SU-DHL-6 (cell line): Measurements from ENCODE around the gene FCHO1.

Experiments used
- H2AFZ ChIP-seq: fragments of 200-600 bp; sonication (generic); 2 replicates; pipeline ENCODE4 v1.6.1; 2014; ENCODE audit warnings: low read depth, mild to moderate bottlenecking, moderate library complexity, mixed read lengths, antibody characterized with exemption, low read length; ENCODE audit not compliant: severe bottlenecking
- H3F3A ChIP-seq: fragments of 200-600 bp; shearing (Covaris generic); 2 replicates; pipeline ENCODE4 v1.6.0; 2016; ENCODE audit warnings: antibody characterized with exemption, mild to moderate bottlenecking; ENCODE audit not compliant: insufficient read depth
- H3K27ac ChIP-seq: fragments of 200-600 bp; sonication (generic); 2 replicates; pipeline ENCODE4 v1.5.1; 2016; ENCODE audit warnings: low read depth, mild to moderate bottlenecking, low read length, moderate library complexity, mixed read lengths
- H3K27me3 ChIP-seq: fragments of 200-600 bp; sonication (generic), shearing (Covaris generic); 2 replicates; pipeline ENCODE4 v1.6.0; 2014; ENCODE audit warnings: mild to moderate bottlenecking, low read length
- H3K36me3 ChIP-seq: fragments of 200-600 bp; sonication (generic); 2 replicates; pipeline ENCODE4 v1.6.1; 2014; ENCODE audit warnings: mild to moderate bottlenecking, low read length, mixed read lengths
- H3K4me2 ChIP-seq: fragments of 300-600, 200-600 bp; shearing (Covaris generic), sonication (generic); 2 replicates; pipeline ENCODE4 v1.6.0; 2014; ENCODE audit warnings: low read length, low read depth, mild to moderate bottlenecking; ENCODE audit not compliant: poor library complexity, severe bottlenecking
- H3K4me3 ChIP-seq: fragments of 200-600 bp; sonication (generic); 2 replicates; pipeline ENCODE4 v1.5.1; 2014; ENCODE audit warnings: antibody characterized with exemption, low read length, mild to moderate bottlenecking, mixed read lengths; ENCODE audit not compliant: insufficient read depth, poor library complexity, severe bottlenecking
- H3K79me2 ChIP-seq: fragments of 200-600 bp; sonication (generic); 2 replicates; pipeline ENCODE4 v1.6.1; 2014; ENCODE audit warnings: mild to moderate bottlenecking, low read length, moderate library complexity; ENCODE audit not compliant: insufficient read depth
- H3K9ac ChIP-seq: fragments of 200-600 bp; sonication (generic); 2 replicates; pipeline ENCODE4 v1.7.0; 2014; ENCODE audit warnings: mild to moderate bottlenecking, low read length
- H3K9me2 ChIP-seq: fragments of 200-600 bp; sonication (generic); replicated peaks from 2 replicates; pipeline ENCODE4 v1.6.1; 2014; ENCODE audit warnings: low read length; ENCODE audit not compliant: insufficient read depth
- H3K9me3 ChIP-seq: fragments of 200-600 bp; sonication (generic); 2 replicates; pipeline ENCODE4 v1.6.1; 2014; ENCODE audit warnings: low read length, mixed read lengths; ENCODE audit not compliant: insufficient read depth
- H4K20me1 ChIP-seq: fragments of 200-600 bp; sonication (generic); 2 replicates; pipeline ENCODE4 v1.6.1; 2014; ENCODE audit warnings: low read depth, mild to moderate bottlenecking, antibody characterized with exemption, low read length, moderate library complexity, mixed read lengths
- EZH2phosphoT487 ChIP-seq: fragments of 200-600 bp; sonication (generic), shearing (Covaris generic); conservative IDR thresholded peaks from 2 replicates; pipeline ENCODE4 v1.6.1; 2018; ENCODE audit warnings: mild to moderate bottlenecking, antibody characterized with exemption, low read length, moderate library complexity, mixed read lengths
- TF ChIP-seq, protein P1 (sequence below): fragments of 200-600 bp; sonication (generic); IDR thresholded peaks from one replicate; pipeline ENCODE4 v1.5.1; 2017; ENCODE audit warnings: antibody characterized with exemption, mild to moderate bottlenecking, low read length, moderate library complexity; ENCODE audit not compliant: insufficient read depth, poor library complexity, severe bottlenecking

The FCHO1 gene

DNA sequence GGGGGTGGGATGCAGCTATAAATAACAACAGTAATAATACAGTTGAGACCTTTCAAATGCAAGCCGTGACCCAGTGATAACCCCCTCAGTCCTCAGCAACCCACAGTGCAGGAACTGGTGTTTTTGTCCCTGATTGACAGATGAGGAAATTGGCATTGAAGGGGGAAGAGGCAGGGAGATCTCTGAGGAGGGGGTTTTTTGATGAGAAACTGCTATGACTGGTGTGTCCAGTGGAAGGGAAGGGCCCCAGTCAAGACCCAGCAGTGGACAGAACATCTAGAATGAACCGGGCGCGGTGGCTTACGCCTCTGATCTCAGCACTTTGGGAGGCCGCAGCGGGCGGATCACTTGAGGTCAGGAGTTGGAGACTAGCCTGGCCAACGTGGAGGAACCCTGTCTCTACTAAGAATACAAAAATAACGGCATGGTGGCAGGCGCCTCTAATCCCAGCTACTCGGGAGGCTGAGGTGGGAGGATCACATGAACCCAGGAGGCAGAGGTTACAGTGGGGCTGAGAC lies 30.1 kb upstream of the FCHO1 start:
- Histone ChIP-seq H3K4me3 (no peak overlapping the region), H3K27me3 (no peaks in the 10 kb centered on the region), H3K79me2 (peaks cover 24% of the 10 kb centered on the region)

GRCh38 chr19:17721821-17722220 lies 29.5 kb upstream of the FCHO1 start:
- Histone ChIP-seq H3K4me3 (no peak overlapping the region), H3K27ac (no peak overlapping the region), H3K9ac (no peak overlapping the region), H3K79me2 (peaks cover 24% of the 10 kb centered on the region), H4K20me1 (peaks cover 4% of the 10 kb centered on the region; the same call in 1 of the 2 replicates), H3K36me3 (no peaks in the 10 kb centered on the region), H3K9me3 (no peaks in the 10 kb centered on the region), H3K9me2 (no peaks in the 10 kb centered on the region), H3F3A (no peaks in the 10 kb centered on the region), H2AFZ (no peak overlapping the region), H3K4me2 (no peak overlapping the region), H3K27me3 (no peaks in the 10 kb centered on the region)
- TF ChIP-seq, protein P1, sequence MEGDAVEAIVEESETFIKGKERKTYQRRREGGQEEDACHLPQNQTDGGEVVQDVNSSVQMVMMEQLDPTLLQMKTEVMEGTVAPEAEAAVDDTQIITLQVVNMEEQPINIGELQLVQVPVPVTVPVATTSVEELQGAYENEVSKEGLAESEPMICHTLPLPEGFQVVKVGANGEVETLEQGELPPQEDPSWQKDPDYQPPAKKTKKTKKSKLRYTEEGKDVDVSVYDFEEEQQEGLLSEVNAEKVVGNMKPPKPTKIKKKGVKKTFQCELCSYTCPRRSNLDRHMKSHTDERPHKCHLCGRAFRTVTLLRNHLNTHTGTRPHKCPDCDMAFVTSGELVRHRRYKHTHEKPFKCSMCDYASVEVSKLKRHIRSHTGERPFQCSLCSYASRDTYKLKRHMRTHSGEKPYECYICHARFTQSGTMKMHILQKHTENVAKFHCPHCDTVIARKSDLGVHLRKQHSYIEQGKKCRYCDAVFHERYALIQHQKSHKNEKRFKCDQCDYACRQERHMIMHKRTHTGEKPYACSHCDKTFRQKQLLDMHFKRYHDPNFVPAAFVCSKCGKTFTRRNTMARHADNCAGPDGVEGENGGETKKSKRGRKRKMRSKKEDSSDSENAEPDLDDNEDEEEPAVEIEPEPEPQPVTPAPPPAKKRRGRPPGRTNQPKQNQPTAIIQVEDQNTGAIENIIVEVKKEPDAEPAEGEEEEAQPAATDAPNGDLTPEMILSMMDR = no peak
- TF ChIP-seq EZH2phosphoT487 = no peak

More for the DNA sequence above, 30.1 kb upstream of the FCHO1 start:
- no peak overlapping the region for H3K27ac ChIP-seq
- 0 out of 2 replicates have a peak overlapping the region, but pooled peaks have one; percentile 73 for H3K9ac ChIP-seq
- peak overlapping the region; percentile 70 for H3K4me2 ChIP-seq
- no peak overlapping the region for H2AFZ ChIP-seq
- H3K9me3 ChIP-seq = no peaks in the 10 kb centered on the region
- H3K9me2 ChIP-seq = no peaks in the 10 kb centered on the region
- H3F3A ChIP-seq = no peaks in the 10 kb centered on the region
- no peaks in the 10 kb centered on the region for H3K36me3 ChIP-seq
- no peak for TF ChIP-seq EZH2phosphoT487
- TF ChIP-seq, protein P1 = no peak
- H4K20me1 ChIP-seq = peaks cover 4% of the 10 kb centered on the region; the same call in 1 of the 2 replicates

DNA sequence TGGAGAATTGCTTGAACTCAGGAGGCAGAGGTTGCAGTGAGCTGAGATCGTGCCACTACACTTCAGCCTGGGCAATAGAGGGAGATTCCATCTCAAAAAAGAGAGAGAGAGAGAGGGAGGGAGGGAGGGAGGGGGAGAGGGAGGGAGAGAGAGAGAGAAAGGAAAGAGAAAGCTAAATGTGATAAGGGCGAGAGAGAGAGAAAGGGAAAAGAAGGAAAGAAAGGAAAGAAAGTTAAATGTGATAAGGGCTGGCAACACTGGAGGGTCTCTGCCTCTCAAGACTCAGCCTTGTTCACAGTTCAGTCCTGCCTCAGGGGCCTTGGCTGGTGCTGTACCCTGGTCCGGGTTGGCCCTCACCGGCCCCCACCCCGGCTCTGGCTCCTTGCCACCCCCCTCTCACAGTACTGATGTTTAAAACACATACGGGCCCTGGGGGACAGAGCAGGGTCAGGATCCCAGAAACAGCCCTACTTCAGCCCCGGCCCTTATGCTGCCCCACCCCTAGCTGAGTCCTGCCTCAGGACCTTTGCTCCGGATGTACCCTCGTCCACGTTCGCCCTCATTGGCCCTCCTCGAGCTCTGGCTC lies 28.5 kb upstream of the FCHO1 start:
- Histone ChIP-seq H2AFZ (no peak overlapping the region), H3K79me2 (peaks cover 24% of the 10 kb centered on the region), H4K20me1 (peaks cover 4% of the 10 kb centered on the region; the same call in 1 of the 2 replicates), H3F3A (no peaks in the 10 kb centered on the region), H3K4me3 (no peak overlapping the region), H3K9me3 (no peaks in the 10 kb centered on the region), H3K36me3 (no peaks in the 10 kb centered on the region), H3K9me2 (no peaks in the 10 kb centered on the region), H3K4me2 (no peak overlapping the region), H3K27me3 (no peaks in the 10 kb centered on the region), H3K9ac (no peak overlapping the region), H3K27ac (no peak overlapping the region)
- TF ChIP-seq, protein P1 = no peak
- no peak for TF ChIP-seq EZH2phosphoT487
